AG09319 (cell line): ENCODE results near the gene TBC1D22A.

ENCODE experiments used
- DNase-seq: peaks from one replicate; pipeline ENCODE4 v3.0.0-alpha.2; 2010; ENCODE audit warnings: low read depth; ENCODE audit errors: extremely low read depth
- TF ChIP-seq, protein P1 (sequence below): IDR thresholded peaks from 2 replicates; pipeline ENCODE4 v1.5.1; 2011; ENCODE audit warnings: low read depth, mild to moderate bottlenecking, inconsistent platforms, low read length, moderate library complexity

The TBC1D22A gene

DNA sequence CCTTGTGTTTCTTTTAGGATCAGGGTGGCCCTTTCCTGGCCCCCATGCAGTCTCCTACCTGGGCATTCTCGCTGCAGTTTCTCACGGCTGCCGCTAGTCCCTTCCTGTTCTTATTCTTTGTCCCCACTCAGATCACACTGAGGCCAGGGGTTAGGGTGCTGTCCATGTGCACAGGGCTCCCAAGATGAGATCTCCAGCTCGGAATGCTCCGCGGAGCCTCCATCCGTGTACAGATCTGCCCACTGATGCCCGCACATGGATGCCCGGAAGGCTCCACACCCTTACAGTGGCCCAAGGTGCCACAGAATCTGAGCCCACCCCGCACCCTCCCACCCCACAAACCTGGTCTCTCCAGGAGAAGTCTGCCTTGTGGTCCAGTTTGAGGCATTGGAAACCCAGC lies 457.3 kb downstream of the TBC1D22A start:
- TF ChIP-seq, protein P1, sequence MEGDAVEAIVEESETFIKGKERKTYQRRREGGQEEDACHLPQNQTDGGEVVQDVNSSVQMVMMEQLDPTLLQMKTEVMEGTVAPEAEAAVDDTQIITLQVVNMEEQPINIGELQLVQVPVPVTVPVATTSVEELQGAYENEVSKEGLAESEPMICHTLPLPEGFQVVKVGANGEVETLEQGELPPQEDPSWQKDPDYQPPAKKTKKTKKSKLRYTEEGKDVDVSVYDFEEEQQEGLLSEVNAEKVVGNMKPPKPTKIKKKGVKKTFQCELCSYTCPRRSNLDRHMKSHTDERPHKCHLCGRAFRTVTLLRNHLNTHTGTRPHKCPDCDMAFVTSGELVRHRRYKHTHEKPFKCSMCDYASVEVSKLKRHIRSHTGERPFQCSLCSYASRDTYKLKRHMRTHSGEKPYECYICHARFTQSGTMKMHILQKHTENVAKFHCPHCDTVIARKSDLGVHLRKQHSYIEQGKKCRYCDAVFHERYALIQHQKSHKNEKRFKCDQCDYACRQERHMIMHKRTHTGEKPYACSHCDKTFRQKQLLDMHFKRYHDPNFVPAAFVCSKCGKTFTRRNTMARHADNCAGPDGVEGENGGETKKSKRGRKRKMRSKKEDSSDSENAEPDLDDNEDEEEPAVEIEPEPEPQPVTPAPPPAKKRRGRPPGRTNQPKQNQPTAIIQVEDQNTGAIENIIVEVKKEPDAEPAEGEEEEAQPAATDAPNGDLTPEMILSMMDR, result no peak
- DNase-seq, result no peak

DNA sequence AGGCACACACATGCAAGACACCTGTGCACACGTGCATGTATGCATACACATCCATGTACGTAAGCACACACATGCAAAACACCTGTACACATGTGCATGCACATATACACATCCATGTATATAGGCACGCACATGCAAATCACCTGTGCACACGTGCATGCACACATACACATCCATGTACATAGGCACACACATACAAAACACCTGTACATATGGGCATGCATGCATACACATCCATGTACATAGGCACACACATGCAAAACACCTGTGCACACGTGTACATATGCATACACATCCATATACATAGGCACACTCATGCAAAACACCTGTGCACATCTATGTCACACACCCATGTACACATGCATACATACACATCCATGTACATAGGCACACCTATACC lies 458.3 kb downstream of the TBC1D22A start:
- TF ChIP-seq, protein P1, result no peak
- no peak for DNase-seq

DNA sequence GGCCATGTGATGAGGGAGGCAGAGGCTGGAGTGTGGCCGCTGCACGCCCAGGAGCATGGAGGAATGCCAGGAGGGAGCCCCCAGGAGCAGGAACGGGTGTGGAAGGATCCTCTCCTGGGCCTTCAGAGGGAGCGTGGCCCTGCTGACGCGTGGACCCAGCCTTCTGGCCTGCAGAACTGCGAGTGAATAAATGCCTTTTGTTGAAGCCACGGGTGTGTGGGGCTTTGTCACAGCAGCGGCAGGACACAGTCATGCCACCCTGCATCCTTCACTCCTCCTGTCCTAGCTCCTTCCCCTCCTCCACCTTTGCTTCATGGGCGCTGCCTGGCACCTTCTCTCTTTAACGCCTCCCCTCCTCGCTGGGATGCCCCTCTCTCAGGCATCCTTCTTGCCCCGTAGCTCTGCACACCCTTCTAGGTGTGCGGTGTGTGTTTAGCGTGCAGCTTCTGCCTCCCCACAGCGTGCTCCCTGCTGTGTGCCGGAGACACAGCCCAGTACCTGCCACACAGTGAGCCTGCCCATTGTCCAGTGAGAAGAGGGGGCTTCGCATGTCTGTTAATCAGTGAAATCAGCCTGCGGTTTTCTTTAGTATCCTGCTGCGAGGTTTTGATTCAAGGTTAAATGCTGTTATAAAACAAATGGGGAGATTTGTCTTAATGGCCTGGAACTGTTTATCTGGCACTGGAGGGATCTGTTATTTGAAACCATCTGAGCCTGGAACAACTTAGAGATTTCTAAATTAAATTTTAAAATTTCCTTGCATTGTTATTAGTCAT lies 459.6 kb downstream of the TBC1D22A start:
- no peak for DNase-seq
- TF ChIP-seq, protein P1, result no peak
